MM.1S (cell line): ENCODE results near the gene STARD5.

Experiments used
- CTCF ChIP-seq: fragments of 300-600 bp; sonication (generic); IDR thresholded peaks from 2 replicates; pipeline ENCODE4 v1.5.1; 2016; ENCODE audit warnings: antibody characterized with exemption, low read length, mixed read lengths
- EZH2 ChIP-seq: fragments of 300-600 bp; sonication (generic); optimal IDR thresholded peaks from 2 replicates; pipeline ENCODE3; 2017; ENCODE audit warnings: low read depth, mild to moderate bottlenecking, antibody characterized with exemption, low read length, mixed read lengths
- EZH2phosphoT487 ChIP-seq: fragments of 300-600 bp; sonication (generic); IDR thresholded peaks from 2 replicates; pipeline ENCODE4 v1.6.1; 2018; ENCODE audit warnings: antibody characterized with exemption, low read length

DNA sequence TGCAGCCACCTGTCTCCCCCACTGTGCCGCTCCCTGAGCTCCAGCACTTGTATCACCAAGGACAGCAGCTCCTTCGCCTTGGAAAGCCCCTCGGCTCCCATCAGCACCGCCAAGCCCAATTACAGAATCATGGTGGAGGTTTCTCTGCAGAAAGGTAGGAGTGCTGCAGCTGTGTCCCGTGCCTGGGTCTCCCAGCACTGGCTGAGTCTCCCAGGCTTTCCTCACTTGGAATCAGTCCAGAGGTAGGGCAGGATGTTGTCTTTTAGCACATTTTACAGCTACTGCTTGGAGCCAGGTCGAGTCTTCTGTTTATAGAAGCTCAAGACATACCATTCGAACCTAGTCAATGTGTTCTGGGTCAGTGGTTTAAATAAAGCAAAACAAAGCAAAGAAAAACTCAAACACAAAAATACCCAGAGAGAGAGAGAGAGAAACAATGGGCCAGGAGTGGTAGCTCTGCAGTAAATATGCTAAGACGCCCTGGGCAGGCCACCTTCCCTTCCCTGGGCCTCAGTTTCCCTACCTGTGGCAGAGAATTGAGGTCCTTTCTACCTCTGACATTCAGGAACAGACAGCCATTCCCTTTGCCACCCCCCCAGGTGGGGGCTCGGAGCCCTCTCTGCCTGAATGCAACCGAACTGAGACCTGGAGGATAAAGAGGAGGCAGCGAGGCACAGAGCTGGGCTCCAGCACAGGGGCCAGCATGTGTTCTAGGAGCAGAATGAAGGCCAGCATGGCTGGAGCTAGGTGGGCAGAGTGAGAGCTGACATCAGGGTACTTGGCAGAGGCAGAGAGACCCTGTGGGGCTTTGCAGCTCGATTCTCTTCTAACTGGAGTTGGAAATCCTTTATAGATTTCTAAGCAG, 44.1 kb downstream of the STARD5 start:
- TF ChIP-seq CTCF (no peak), EZH2phosphoT487 (no peak), EZH2 (no peak)
